ENCODE results near the gene CALML6. TPM values are rescaled to one million over a fixed set of nuclear protein-coding genes. Genes with fewer than 3 reads are reported as not detected.
A peak's percentile ranks its signal among the peaks of the same experiment; 100 is the strongest.

The CALML6 gene
- total RNA-seq, 1 donor from 2014 or later, result not detected

- Histone ChIP-seq H3K4me3 (peak overlapping the region; percentile 27), H3K9me3 (no peaks in the 10 kb centered on the region), H3K36me3 (no peaks in the 10 kb centered on the region), H3K27me3 (ENCODE audit: low read depth) (peaks cover 3% of the 10 kb centered on the region), H3K27ac (no peak overlapping the region), H3K4me1 (peaks cover 16% of the 10 kb centered on the region)
- DNase-seq (peak; percentile 69), ATAC-seq (peak; percentile 82 to 88)
- TF ChIP-seq, protein P1, sequence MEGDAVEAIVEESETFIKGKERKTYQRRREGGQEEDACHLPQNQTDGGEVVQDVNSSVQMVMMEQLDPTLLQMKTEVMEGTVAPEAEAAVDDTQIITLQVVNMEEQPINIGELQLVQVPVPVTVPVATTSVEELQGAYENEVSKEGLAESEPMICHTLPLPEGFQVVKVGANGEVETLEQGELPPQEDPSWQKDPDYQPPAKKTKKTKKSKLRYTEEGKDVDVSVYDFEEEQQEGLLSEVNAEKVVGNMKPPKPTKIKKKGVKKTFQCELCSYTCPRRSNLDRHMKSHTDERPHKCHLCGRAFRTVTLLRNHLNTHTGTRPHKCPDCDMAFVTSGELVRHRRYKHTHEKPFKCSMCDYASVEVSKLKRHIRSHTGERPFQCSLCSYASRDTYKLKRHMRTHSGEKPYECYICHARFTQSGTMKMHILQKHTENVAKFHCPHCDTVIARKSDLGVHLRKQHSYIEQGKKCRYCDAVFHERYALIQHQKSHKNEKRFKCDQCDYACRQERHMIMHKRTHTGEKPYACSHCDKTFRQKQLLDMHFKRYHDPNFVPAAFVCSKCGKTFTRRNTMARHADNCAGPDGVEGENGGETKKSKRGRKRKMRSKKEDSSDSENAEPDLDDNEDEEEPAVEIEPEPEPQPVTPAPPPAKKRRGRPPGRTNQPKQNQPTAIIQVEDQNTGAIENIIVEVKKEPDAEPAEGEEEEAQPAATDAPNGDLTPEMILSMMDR (IDR thresholded peaks at IDR 0.05), result peak; percentile 96
- intact Hi-C loops (cut with DNase I), result loop anchor here (10.0 kb wide), 1 partner anchor 101 kb away; no protein-coding TSS in a partner anchor
Measured at GRCh38 chr1:1943834-1944570, 28.9 kb downstream of the CALML6 start.

DNA sequence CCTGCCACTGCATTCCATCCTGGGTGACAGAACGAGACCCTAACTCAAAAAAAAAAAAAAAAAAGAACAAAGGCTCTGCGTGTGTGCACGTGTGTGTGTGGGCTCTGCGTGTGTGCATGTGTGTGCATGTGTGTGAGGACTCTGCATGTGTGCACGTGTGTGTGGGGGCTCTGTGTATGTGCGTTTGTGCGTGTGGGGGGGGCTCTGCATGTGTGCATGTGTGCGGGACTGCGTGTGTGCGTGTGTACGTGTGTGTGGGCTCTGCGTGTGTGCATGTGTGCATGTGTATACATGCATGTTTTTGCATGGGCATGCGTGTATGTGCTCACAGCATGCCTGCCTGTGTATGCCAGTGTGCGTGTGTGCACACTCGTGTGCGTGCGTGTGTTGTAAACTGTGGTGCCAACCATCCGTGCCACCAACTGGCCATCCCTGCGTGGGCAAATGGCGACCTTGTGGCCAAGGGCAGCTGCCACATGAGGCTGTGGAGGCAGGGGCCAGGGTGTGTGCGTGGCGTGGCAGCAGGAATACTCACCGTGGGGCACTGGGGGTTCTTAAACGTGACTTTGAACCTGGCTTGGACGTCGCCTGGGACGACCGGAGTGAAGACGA lies 30.8 kb downstream of the CALML6 start:
- H3K4me3 ChIP-seq, result no peak overlapping the region
- H3K27me3 ChIP-seq (ENCODE audit: low read depth), result peaks cover 3% of the 10 kb centered on the region
- intact Hi-C loops (cut with DNase I), result loop anchor here (10.0 kb wide), 1 partner anchor 99 kb away; no protein-coding TSS in a partner anchor
- ATAC-seq, result no peak
- H3K4me1 ChIP-seq, result peaks cover 16% of the 10 kb centered on the region
- no peak for DNase-seq
- TF ChIP-seq, protein P1 (IDR thresholded peaks at IDR 0.05), result no peak
- H3K36me3 ChIP-seq, result no peaks in the 10 kb centered on the region
- no peak overlapping the region for H3K27ac ChIP-seq
- no peaks in the 10 kb centered on the region for H3K9me3 ChIP-seq

GRCh38 chr1:1946540-1946939 lies 31.5 kb downstream of the CALML6 start:
- Histone ChIP-seq H3K27ac (no peak overlapping the region), H3K9me3 (no peaks in the 10 kb centered on the region), H3K4me3 (no peak overlapping the region), H3K4me1 (peaks cover 16% of the 10 kb centered on the region), H3K27me3 (ENCODE audit: low read depth) (peaks cover 3% of the 10 kb centered on the region), H3K36me3 (no peaks in the 10 kb centered on the region)
- TF ChIP-seq, protein P1 (IDR thresholded peaks at IDR 0.05), result no peak
- intact Hi-C loops (cut with DNase I), result loop anchor here (10.0 kb wide), 1 partner anchor 98 kb away; no protein-coding TSS in a partner anchor
- peak; percentile 75 for DNase-seq
- peak; percentile 12 to 59 for ATAC-seq

GRCh38 chr1:1947493-1947892 lies 32.4 kb downstream of the CALML6 start:
- TF ChIP-seq, protein P1 (IDR thresholded peaks at IDR 0.05), result no peak
- intact Hi-C loops (cut with DNase I), result loop anchor here (10.0 kb wide), 1 partner anchor 97 kb away; no protein-coding TSS in a partner anchor
- peaks cover 16% of the 10 kb centered on the region for H3K4me1 ChIP-seq
- DNase-seq (peak; percentile 66), ATAC-seq (peak in 1 of 2 donors; percentile 46)
- H3K27ac ChIP-seq, result no peak overlapping the region
- no peaks in the 10 kb centered on the region for H3K9me3 ChIP-seq
- no peaks in the 10 kb centered on the region for H3K36me3 ChIP-seq
- H3K4me3 ChIP-seq, result no peak overlapping the region
- H3K27me3 ChIP-seq (ENCODE audit: low read depth), result no peaks in the 10 kb centered on the region

DNA sequence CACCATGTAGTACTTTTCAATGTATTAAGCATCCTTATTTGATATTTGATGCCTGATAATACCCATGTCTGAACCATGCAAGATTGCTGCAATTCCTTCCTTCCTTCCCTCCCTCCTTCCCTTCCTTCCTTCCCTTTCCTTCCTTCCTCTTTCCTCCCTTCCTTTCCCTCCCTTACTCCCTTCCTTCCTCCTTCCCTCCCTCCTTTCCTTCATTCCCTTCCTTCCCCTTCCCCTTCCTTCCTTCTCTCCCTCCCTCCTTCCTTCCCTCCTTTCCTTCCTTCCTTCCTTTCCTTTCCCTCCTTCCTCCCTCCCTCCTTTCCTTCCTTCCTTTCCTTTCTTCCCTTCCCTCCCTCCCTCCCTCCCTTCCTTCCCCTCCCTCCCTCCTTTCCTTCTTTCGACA lies 33.7 kb downstream of the CALML6 start:
- Histone ChIP-seq H3K27me3 (ENCODE audit: low read depth) (no peaks in the 10 kb centered on the region), H3K4me3 (no peak overlapping the region), H3K4me1 (peaks cover 16% of the 10 kb centered on the region), H3K36me3 (no peaks in the 10 kb centered on the region), H3K9me3 (no peaks in the 10 kb centered on the region), H3K27ac (no peak overlapping the region)
- TF ChIP-seq, protein P1 (IDR thresholded peaks at IDR 0.05), result no peak
- ATAC-seq (no peak), DNase-seq (no peak)
- intact Hi-C loops (cut with DNase I), result loop anchor here (10.0 kb wide), 1 partner anchor 96 kb away; no protein-coding TSS in a partner anchor
